ENCODE results near the gene FBXO7. TPM values are rescaled to one million over a fixed set of nuclear protein-coding genes. Genes with fewer than 3 reads are reported as not detected.
A peak's percentile ranks its signal among the peaks of the same experiment; 100 is the strongest.

Gene FBXO7
- total RNA-seq, 1 donor from 2014 or later, result 105 TPM

GRCh38 chr22:32528316-32528715, 53.7 kb downstream of the FBXO7 start:
- TF ChIP-seq CTCF (IDR thresholded peaks at IDR 0.05; ENCODE audit: insufficient read depth, low read length, poor library complexity, severe bottlenecking), result no peak
- H3K36me3 ChIP-seq (ENCODE audit: control insufficient read depth, insufficient read depth, low read length), result no peaks in the 10 kb centered on the region
- no peak overlapping the region for H3K4me3 ChIP-seq (ENCODE audit: low read depth, low read length)
- H3K27me3 ChIP-seq (ENCODE audit: control insufficient read depth, insufficient read depth, low read length), result no peaks in the 10 kb centered on the region
- no peak for DNase-seq (ENCODE audit: low read depth)

GRCh38 chr22:32528984-32529982, 54.7 kb downstream of the FBXO7 start:
- TF ChIP-seq CTCF (IDR thresholded peaks at IDR 0.05; ENCODE audit: insufficient read depth, low read length, poor library complexity, severe bottlenecking), result peak; percentile 77
- DNase-seq (ENCODE audit: low read depth), result peak; percentile 16
- no peaks in the 10 kb centered on the region for H3K36me3 ChIP-seq (ENCODE audit: control insufficient read depth, insufficient read depth, low read length)

GRCh38 chr22:32531228-32531627, 56.6 kb downstream of the FBXO7 start:
- no peak overlapping the region for H3K4me3 ChIP-seq (ENCODE audit: low read depth, low read length)
- no peak for DNase-seq (ENCODE audit: low read depth)
- TF ChIP-seq CTCF (IDR thresholded peaks at IDR 0.05; ENCODE audit: insufficient read depth, low read length, poor library complexity, severe bottlenecking), result no peak
- no peaks in the 10 kb centered on the region for H3K27me3 ChIP-seq (ENCODE audit: control insufficient read depth, insufficient read depth, low read length)
- H3K36me3 ChIP-seq (ENCODE audit: control insufficient read depth, insufficient read depth, low read length), result no peaks in the 10 kb centered on the region

More at GRCh38 chr22:32528984-32529982, 54.7 kb downstream of the FBXO7 start:
- Histone ChIP-seq H3K4me3 (ENCODE audit: low read depth, low read length) (no peak overlapping the region), H3K27me3 (ENCODE audit: control insufficient read depth, insufficient read depth, low read length) (no peaks in the 10 kb centered on the region)

- H3K27me3 ChIP-seq (ENCODE audit: control insufficient read depth, insufficient read depth, low read length), result no peaks in the 10 kb centered on the region
- peak; percentile 28 for DNase-seq (ENCODE audit: low read depth)
- no peaks in the 10 kb centered on the region for H3K36me3 ChIP-seq (ENCODE audit: control insufficient read depth, insufficient read depth, low read length)
- H3K4me3 ChIP-seq (ENCODE audit: low read depth, low read length), result no peak overlapping the region
- TF ChIP-seq CTCF (IDR thresholded peaks at IDR 0.05; ENCODE audit: insufficient read depth, low read length, poor library complexity, severe bottlenecking), result no peak
Observed at GRCh38 chr22:32531931-32532819, 57.6 kb downstream of the FBXO7 start.

GRCh38 chr22:32532820-32533128, 58.2 kb downstream of the FBXO7 start:
- no peak for DNase-seq (ENCODE audit: low read depth)
- H3K4me3 ChIP-seq (ENCODE audit: low read depth, low read length), result no peak overlapping the region
- no peak for TF ChIP-seq CTCF (IDR thresholded peaks at IDR 0.05; ENCODE audit: insufficient read depth, low read length, poor library complexity, severe bottlenecking)
- H3K27me3 ChIP-seq (ENCODE audit: control insufficient read depth, insufficient read depth, low read length), result peaks cover under 1% of the 10 kb centered on the region
- H3K36me3 ChIP-seq (ENCODE audit: control insufficient read depth, insufficient read depth, low read length), result no peaks in the 10 kb centered on the region
